SK-N-SH treated with all-trans-retinoic acid at 6 μM for 48 hours (cell line): ENCODE data around the gene CENPP.

ENCODE experiments used
- ATAC-seq: fragments of 200-7000 bp; cut with Tn5 transposase; 3 replicates; pipeline ENCODE4 v1.9.1; 2020; ENCODE audit warnings: mild to moderate bottlenecking, moderate library complexity
- ARNTL ChIP-seq: fragments of 450-650 bp; formaldehyde crosslinking; IDR thresholded peaks from 2 replicates; pipeline ENCODE4 v1.5.0; 2020; ENCODE audit warnings: low read depth, mild to moderate bottlenecking, moderate library complexity, borderline replicate concordance
- BACH2 ChIP-seq: fragments of 250-450 bp; sonication (Bioruptor Pico); IDR thresholded peaks from 2 replicates; pipeline ENCODE4 v1.9.0; 2021; ENCODE audit warnings: mild to moderate bottlenecking, borderline replicate concordance
- CREB5 ChIP-seq: fragments of 250-450 bp; sonication (Bioruptor Pico); IDR thresholded peaks from 2 replicates; pipeline ENCODE4 v1.5.1; 2020; ENCODE audit warnings: low read depth, mild to moderate bottlenecking, moderate library complexity
- CSDC2 ChIP-seq: fragments of 250-450 bp; sonication (Bioruptor Pico); IDR thresholded peaks from 2 replicates; pipeline ENCODE4 v1.5.0; 2020; ENCODE audit warnings: mild to moderate bottlenecking, moderate library complexity
- CSRNP3 ChIP-seq: fragments of 250-450 bp; sonication (Bioruptor Pico); IDR thresholded peaks from 2 replicates; pipeline ENCODE4 v1.5.1; 2021; ENCODE audit warnings: mild to moderate bottlenecking, moderate library complexity
- ESRRG ChIP-seq: fragments of 250-450 bp; sonication (Bioruptor Pico); IDR thresholded peaks from 2 replicates; pipeline ENCODE4 v1.6.1; 2021; ENCODE audit warnings: mild to moderate bottlenecking
- GLIS3 ChIP-seq: fragments of 250-450 bp; sonication (Bioruptor Pico); IDR thresholded peaks from 2 replicates; pipeline ENCODE4 v1.5.0; 2020; ENCODE audit warnings: mild to moderate bottlenecking, moderate library complexity
- ISL1 ChIP-seq: fragments of 250-450 bp; sonication (Bioruptor Pico); IDR thresholded peaks from 2 replicates; pipeline ENCODE4 v2.1.2; 2022; ENCODE audit warnings: mild to moderate bottlenecking, moderate library complexity
- PATZ1 ChIP-seq: fragments of 250-450 bp; sonication (Bioruptor Pico); IDR thresholded peaks from 2 replicates; pipeline ENCODE4 v1.8.0; 2020; ENCODE audit warnings: mild to moderate bottlenecking, moderate library complexity, borderline replicate concordance
- POU6F1 ChIP-seq: fragments of 250-450 bp; sonication (Bioruptor Pico); IDR thresholded peaks from 2 replicates; pipeline ENCODE4 v1.8.0; 2021; ENCODE audit warnings: low read depth, mild to moderate bottlenecking, moderate library complexity, borderline replicate concordance
- PPARA ChIP-seq: fragments of 250-450 bp; sonication (Bioruptor Pico); IDR thresholded peaks from 2 replicates; pipeline ENCODE4 v1.5.0; 2020; ENCODE audit warnings: mild to moderate bottlenecking, borderline replicate concordance
- SNAI2 ChIP-seq: fragments of 250-450 bp; sonication (Bioruptor Pico); IDR thresholded peaks from 2 replicates; pipeline ENCODE4 v1.5.0; 2020; ENCODE audit warnings: mild to moderate bottlenecking, moderate library complexity
- TSHZ2 ChIP-seq: fragments of 250-450 bp; sonication (Bioruptor Pico); IDR thresholded peaks from 2 replicates; pipeline ENCODE4 v1.5.0; 2020; ENCODE audit warnings: mild to moderate bottlenecking, moderate library complexity
- ZC3H10 ChIP-seq: fragments of 250-450 bp; sonication (Bioruptor Pico); IDR thresholded peaks from 2 replicates; pipeline ENCODE4 v1.5.1; 2021; ENCODE audit warnings: mild to moderate bottlenecking, moderate library complexity
- ZFP3 ChIP-seq: fragments of 250-450 bp; sonication (Bioruptor Pico); IDR thresholded peaks from 2 replicates; pipeline ENCODE4 v1.5.0; 2020; ENCODE audit warnings: mild to moderate bottlenecking, moderate library complexity
- ZFP30 ChIP-seq: fragments of 450-650 bp; formaldehyde crosslinking; IDR thresholded peaks from 2 replicates; pipeline ENCODE4 v1.5.0; 2022; ENCODE audit warnings: mild to moderate bottlenecking, moderate library complexity
- ZNF565 ChIP-seq: fragments of 450-650 bp; formaldehyde crosslinking; conservative IDR thresholded peaks from 2 replicates; pipeline ENCODE4 v1.5.0; 2020; ENCODE audit warnings: low read depth, mild to moderate bottlenecking, moderate library complexity
- ZNF70 ChIP-seq: fragments of 450-650 bp; formaldehyde crosslinking; IDR thresholded peaks from 2 replicates; pipeline ENCODE4 v1.5.0; 2020; ENCODE audit warnings: mild to moderate bottlenecking, moderate library complexity
- ZNF8 ChIP-seq: fragments of 450-650 bp; formaldehyde crosslinking; IDR thresholded peaks from 2 replicates; pipeline ENCODE4 v1.5.0; 2020; ENCODE audit warnings: mild to moderate bottlenecking, moderate library complexity

The CENPP gene

GRCh38 chr9:92395617-92396016 lies 69.9 kb downstream of the CENPP start:
- ATAC-seq: no peak

GRCh38 chr9:92397853-92398252 lies 72.1 kb downstream of the CENPP start:
- ATAC-seq: no peak
- TF ChIP-seq ZNF8 (CRISPR knock-in tag) (no peak), ZNF70 (CRISPR knock-in tag) (no peak), CSRNP3 (CRISPR knock-in tag) (no peak), CSDC2 (no peak), ARNTL (CRISPR knock-in tag) (no peak), TSHZ2 (CRISPR knock-in tag) (no peak), GLIS3 (CRISPR knock-in tag) (no peak), ESRRG (CRISPR knock-in tag) (no peak), ZFP3 (CRISPR knock-in tag) (no peak), ISL1 (CRISPR knock-in tag) (no peak), ZNF565 (CRISPR knock-in tag) (no peak)

More at GRCh38 chr9:92395617-92396016, 69.9 kb downstream of the CENPP start:
- TF ChIP-seq ZC3H10 (no peak), BACH2 (no peak), ARNTL (CRISPR knock-in tag) (no peak), ZNF8 (CRISPR knock-in tag) (no peak), ZFP3 (CRISPR knock-in tag) (no peak), SNAI2 (CRISPR knock-in tag) (no peak), POU6F1 (CRISPR knock-in tag) (no peak), PATZ1 (CRISPR knock-in tag) (no peak), ESRRG (CRISPR knock-in tag) (no peak), ZNF565 (CRISPR knock-in tag) (no peak), CREB5 (CRISPR knock-in tag) (no peak), PPARA (CRISPR knock-in tag) (no peak), ZFP30 (no peak), TSHZ2 (CRISPR knock-in tag) (no peak)
- TF ChIP-seq, all 23 proteins: peak for 0
